ENCODE results near the gene FBXO38. TPM values are rescaled to one million over a fixed set of nuclear protein-coding genes. Genes with fewer than 3 reads are reported as not detected.
A peak's percentile ranks its signal among the peaks of the same experiment; 100 is the strongest.

Gene FBXO38
- total and polyA plus RNA-seq, 3 experiments from 2014 or later, result 22.4 to 42.4 (median 36.7) TPM

DNA sequence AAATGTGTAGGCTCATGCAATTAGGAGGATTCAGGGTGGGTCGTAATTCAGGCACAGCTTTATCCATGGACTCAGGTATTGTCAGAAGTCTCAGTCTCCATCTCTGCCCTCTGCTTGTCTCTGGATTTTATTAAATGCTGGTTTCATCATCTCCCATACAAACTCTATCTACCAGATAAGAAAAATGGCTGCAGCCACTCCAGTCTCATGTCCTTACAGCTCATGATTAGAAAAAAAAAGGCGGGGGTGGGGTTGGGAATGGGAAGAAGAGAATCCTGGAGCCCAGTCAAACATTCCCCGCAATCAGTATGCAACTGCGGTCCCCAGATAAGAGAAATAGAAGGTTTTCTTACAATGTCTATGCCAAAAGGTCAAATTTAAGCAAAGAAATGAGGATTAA lies 7.6 kb upstream of the FBXO38 start:
- H3K9me3 ChIP-seq (ENCODE audit: low read length), result no peaks in the 10 kb centered on the region
- H3K4me3 ChIP-seq (ENCODE audit: low read length), result no peak overlapping the region
- no peaks in the 10 kb centered on the region for H3K27me3 ChIP-seq (ENCODE audit: insufficient read depth, low read length, poor library complexity, severe bottlenecking)
- no peak for DNase-seq
- Mint-ChIP-seq H3K4me1 (peaks cover 0 to 8% (median 0%) of the 10 kb centered on the region in 3 donors), H3K36me3 (peaks cover 3 to 22% (median 9%) of the 10 kb centered on the region in 3 donors), H3K27ac (no peak overlapping the region), H3K4me3 (no peak overlapping the region), H3K27me3 (no peaks in the 10 kb centered on the region), H3K9me3 (peaks cover 0 to 2% (median 0%) of the 10 kb centered on the region in 5 donors)
- POLR2A ChIA-PET, result no interaction called here
- no peaks in the 10 kb centered on the region for H3K36me3 ChIP-seq (ENCODE audit: insufficient read depth, low read length)
- H3K27ac ChIP-seq (ENCODE audit: low read depth, low read length), result no peak overlapping the region
- no peaks in the 10 kb centered on the region for H3K4me1 ChIP-seq (ENCODE audit: insufficient read depth, low read length)
- CTCF ChIA-PET, result interaction anchor here (1.5 kb wide), 1 partner anchor 62 kb away, joined by 5 read pairs; no protein-coding TSS in a partner anchor

DNA sequence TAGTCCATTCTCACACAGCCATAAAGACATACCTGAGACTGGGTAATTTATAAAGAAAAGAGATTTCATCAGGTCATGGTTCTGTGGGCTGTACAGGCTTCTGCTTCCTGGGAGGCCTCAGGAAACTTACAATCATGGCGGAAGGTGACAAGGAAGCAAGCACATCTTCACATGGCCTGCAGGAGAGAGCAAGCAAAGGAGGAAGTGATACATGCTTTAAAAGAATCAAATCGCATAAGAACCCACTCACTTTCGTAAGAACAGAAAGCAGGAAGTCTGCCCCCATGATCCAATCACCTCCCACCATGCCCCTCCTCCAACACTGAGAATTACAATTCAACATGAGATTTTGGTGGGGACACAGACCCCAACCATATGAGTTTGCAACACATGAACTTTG lies 5.1 kb upstream of the FBXO38 start:
- H3K27ac ChIP-seq (ENCODE audit: low read depth, low read length), result no peak overlapping the region
- no peak overlapping the region for H3K4me3 ChIP-seq (ENCODE audit: low read length)
- ChIA-PET CTCF (no interaction called here), POLR2A (no interaction called here)
- peaks cover 7% of the 10 kb centered on the region for H3K4me1 ChIP-seq (ENCODE audit: insufficient read depth, low read length)
- Mint-ChIP-seq H3K9me3 (peaks cover 0 to 2% (median 0%) of the 10 kb centered on the region in 5 donors), H3K4me3 (no peak overlapping the region), H3K36me3 (peaks cover 6 to 16% (median 8%) of the 10 kb centered on the region in 3 donors), H3K4me1 (peaks cover 7 to 19% (median 12%) of the 10 kb centered on the region in 3 donors), H3K27me3 (no peaks in the 10 kb centered on the region), H3K27ac (no peak overlapping the region)
- no peak for DNase-seq
- no peaks in the 10 kb centered on the region for H3K36me3 ChIP-seq (ENCODE audit: insufficient read depth, low read length)
- H3K9me3 ChIP-seq (ENCODE audit: low read length), result no peaks in the 10 kb centered on the region
- no peaks in the 10 kb centered on the region for H3K27me3 ChIP-seq (ENCODE audit: insufficient read depth, low read length, poor library complexity, severe bottlenecking)

DNA sequence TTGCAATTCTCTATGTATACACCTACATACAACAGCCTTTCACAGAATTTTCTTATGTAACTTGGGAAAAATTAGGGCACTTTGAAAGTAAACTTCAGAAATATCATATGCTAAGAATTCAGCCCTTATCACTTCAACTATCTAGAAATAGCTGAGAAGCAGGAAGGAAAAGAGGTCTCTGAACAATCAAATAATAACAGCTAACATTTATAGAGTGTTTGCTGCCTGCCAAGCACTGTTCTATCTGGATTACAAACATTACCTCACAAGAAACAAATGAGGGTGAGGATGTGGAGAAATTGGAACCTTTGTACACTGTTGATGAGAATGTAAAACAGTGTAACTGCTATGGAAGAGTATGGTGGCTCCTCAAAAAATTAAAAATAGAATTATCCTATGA lies 4.4 kb upstream of the FBXO38 start:
- no peaks in the 10 kb centered on the region for H3K36me3 ChIP-seq (ENCODE audit: insufficient read depth, low read length)
- Mint-ChIP-seq H3K36me3 (peaks cover 8 to 16% (median 13%) of the 10 kb centered on the region in 3 donors), H3K27ac (no peak overlapping the region), H3K9me3 (peaks cover 0 to 2% (median 0%) of the 10 kb centered on the region in 5 donors), H3K4me1 (peaks cover 13 to 26% (median 18%) of the 10 kb centered on the region in 3 donors), H3K27me3 (no peaks in the 10 kb centered on the region), H3K4me3 (no peak overlapping the region)
- H3K27me3 ChIP-seq (ENCODE audit: insufficient read depth, low read length, poor library complexity, severe bottlenecking), result no peaks in the 10 kb centered on the region
- no peak overlapping the region for H3K4me3 ChIP-seq (ENCODE audit: low read length)
- no peak for DNase-seq
- H3K27ac ChIP-seq (ENCODE audit: low read depth, low read length), result no peak overlapping the region
- CTCF ChIA-PET, result no interaction called here
- POLR2A ChIA-PET, result no interaction called here
- H3K4me1 ChIP-seq (ENCODE audit: insufficient read depth, low read length), result peaks cover 9% of the 10 kb centered on the region
- H3K9me3 ChIP-seq (ENCODE audit: low read length), result no peaks in the 10 kb centered on the region

DNA sequence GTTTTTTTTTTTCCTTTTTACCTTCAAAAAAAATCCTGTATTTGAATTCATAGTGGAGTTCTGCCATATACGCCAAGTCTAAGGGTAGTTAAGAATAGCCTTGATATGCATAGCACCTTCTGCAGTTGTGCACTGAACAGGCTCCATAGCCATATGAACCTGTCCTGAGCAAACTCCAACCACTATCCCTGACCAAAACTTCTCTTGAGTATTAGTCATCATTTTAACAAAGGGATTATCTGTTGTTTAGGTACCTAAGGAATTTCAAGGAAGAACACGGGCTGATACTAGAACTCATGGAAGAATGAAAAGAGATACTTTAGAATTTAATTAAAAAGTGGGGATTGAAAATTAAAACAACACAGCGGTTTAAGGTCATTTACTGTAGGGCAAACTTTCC lies 1.9 kb upstream of the FBXO38 start:
- H3K27ac Mint-ChIP-seq, result peak overlapping the region in 1 of 8 donors; percentile 44
- Histone ChIP-seq H3K4me1 (ENCODE audit: insufficient read depth, low read length) (peaks cover 32% of the 10 kb centered on the region), H3K4me3 (ENCODE audit: low read length) (no peak overlapping the region), H3K36me3 (ENCODE audit: insufficient read depth, low read length) (no peaks in the 10 kb centered on the region), H3K9me3 (ENCODE audit: low read length) (no peaks in the 10 kb centered on the region), H3K27me3 (ENCODE audit: insufficient read depth, low read length, poor library complexity, severe bottlenecking) (no peaks in the 10 kb centered on the region), H3K27ac (ENCODE audit: low read depth, low read length) (no peak overlapping the region)
- H3K36me3 Mint-ChIP-seq, result peaks cover 11 to 22% (median 16%) of the 10 kb centered on the region in 3 donors
- peaks cover 0 to 2% (median 0%) of the 10 kb centered on the region in 5 donors for H3K9me3 Mint-ChIP-seq
- H3K27me3 Mint-ChIP-seq, result peaks cover 0 to 1% of the 10 kb centered on the region in 2 donors
- ChIA-PET CTCF (interaction anchor here (1.0 kb wide), 1 partner anchor 8 kb away, joined by 3 read pairs; no protein-coding TSS in a partner anchor), POLR2A (no interaction called here)
- DNase-seq, result no peak
- H3K4me1 Mint-ChIP-seq, result peaks cover 36 to 51% (median 43%) of the 10 kb centered on the region in 3 donors
- H3K4me3 Mint-ChIP-seq, result peak overlapping the region in 2 of 7 donors; percentile 8 to 34

DNA sequence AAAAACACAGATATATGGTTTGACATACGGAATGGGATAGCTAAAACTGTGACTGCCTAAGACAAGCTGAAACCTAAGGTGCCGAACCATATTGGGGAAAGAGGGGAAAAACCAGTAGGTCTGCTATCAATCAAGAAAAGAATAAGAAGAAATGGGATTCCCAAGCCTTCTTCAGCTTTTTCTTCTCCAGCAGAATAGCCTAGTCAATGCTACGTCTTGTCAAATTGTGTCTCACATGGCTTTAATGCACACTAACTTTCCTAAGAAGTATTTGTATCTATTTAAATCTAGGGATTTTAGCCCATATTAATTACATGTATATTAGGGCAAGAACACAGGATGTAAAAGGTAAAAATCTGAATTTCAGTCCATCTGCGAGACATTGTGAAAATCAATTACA lies 797 bp upstream of the FBXO38 start:
- DNase-seq, result peak in 1 of 5 donors; percentile 8
- Histone ChIP-seq H3K27ac (ENCODE audit: low read depth, low read length) (peak overlapping the region; percentile 98), H3K4me3 (ENCODE audit: low read length) (peak overlapping the region; percentile 90), H3K4me1 (ENCODE audit: insufficient read depth, low read length) (peaks cover 38% of the 10 kb centered on the region), H3K9me3 (ENCODE audit: low read length) (no peaks in the 10 kb centered on the region), H3K36me3 (ENCODE audit: insufficient read depth, low read length) (no peaks in the 10 kb centered on the region), H3K27me3 (ENCODE audit: insufficient read depth, low read length, poor library complexity, severe bottlenecking) (no peaks in the 10 kb centered on the region)
- Mint-ChIP-seq H3K4me3 (peak overlapping the region; percentile 86 to 98 (median 91)), H3K4me1 (peaks cover 45 to 62% (median 51%) of the 10 kb centered on the region in 3 donors), H3K27ac (peak overlapping the region; percentile 4 to 100 (median 97)), H3K9me3 (peaks cover 0 to 2% (median 0%) of the 10 kb centered on the region in 5 donors), H3K27me3 (peaks cover 0 to 1% of the 10 kb centered on the region in 2 donors), H3K36me3 (peaks cover 10 to 30% (median 16%) of the 10 kb centered on the region in 3 donors)
- ChIA-PET CTCF (interaction anchor here (1.0 kb wide), 1 partner anchor 9 kb away, joined by 3 read pairs; no protein-coding TSS in a partner anchor), POLR2A (no interaction called here)

DNA sequence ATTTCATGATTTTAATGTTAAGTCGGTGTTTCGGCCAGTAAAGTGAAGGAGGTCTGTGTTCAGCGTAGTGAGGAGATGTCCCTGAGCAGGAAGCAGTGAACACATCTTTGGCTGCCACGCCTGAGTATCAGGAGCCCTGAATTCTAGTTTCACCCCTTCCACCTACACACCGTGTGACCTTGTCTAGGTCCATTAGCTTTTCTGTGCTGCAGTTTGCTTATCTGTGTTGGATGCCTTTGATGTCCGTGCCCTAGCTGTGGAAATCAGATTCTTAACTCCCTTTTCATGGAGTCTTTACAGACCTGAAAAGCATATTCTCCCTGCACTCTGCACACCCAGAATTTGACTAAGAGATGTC lies 601 bp downstream of the FBXO38 start:
- Mint-ChIP-seq H3K27ac (peak overlapping the region; percentile 87 to 100 (median 98)), H3K4me1 (peaks cover 53 to 70% (median 65%) of the 10 kb centered on the region in 3 donors), H3K27me3 (peaks cover 0 to 1% of the 10 kb centered on the region in 2 donors), H3K36me3 (peaks cover 5 to 37% (median 14%) of the 10 kb centered on the region in 3 donors), H3K9me3 (no peaks in the 10 kb centered on the region), H3K4me3 (peak overlapping the region; percentile 86 to 98 (median 91))
- H3K4me1 ChIP-seq (ENCODE audit: insufficient read depth, low read length), result peaks cover 44% of the 10 kb centered on the region
- DNase-seq, result no peak
- ChIA-PET POLR2A (no interaction called here), CTCF (no interaction called here)
- H3K9me3 ChIP-seq (ENCODE audit: low read length), result no peaks in the 10 kb centered on the region
- H3K27ac ChIP-seq (ENCODE audit: low read depth, low read length), result peak overlapping the region; percentile 98
- no peaks in the 10 kb centered on the region for H3K27me3 ChIP-seq (ENCODE audit: insufficient read depth, low read length, poor library complexity, severe bottlenecking)
- no peaks in the 10 kb centered on the region for H3K36me3 ChIP-seq (ENCODE audit: insufficient read depth, low read length)
- peak overlapping the region; percentile 90 for H3K4me3 ChIP-seq (ENCODE audit: low read length)

DNA sequence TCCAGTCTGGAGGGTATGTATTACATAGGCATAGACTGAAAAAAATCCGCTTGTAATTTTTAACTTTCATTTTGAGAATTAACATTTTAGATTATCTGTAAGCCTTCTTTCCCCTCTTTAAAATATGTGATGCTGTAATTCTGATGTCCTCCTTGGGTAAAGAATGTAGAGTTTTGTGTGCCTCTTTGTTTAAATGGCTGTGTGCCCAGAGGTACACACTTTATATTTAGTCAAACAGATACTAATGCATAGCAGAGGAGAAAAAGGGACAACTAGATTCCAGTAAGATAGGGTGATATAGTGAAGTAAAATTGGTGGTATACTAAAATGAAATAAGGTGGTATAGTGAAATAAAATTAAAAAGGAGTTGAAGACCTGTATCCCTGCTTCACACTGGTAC lies 1.3 kb downstream of the FBXO38 start:
- Mint-ChIP-seq H3K4me3 (peak overlapping the region; percentile 86 to 98 (median 91)), H3K27me3 (peaks cover 0 to 1% of the 10 kb centered on the region in 2 donors), H3K27ac (peak overlapping the region; percentile 52 to 100 (median 95)), H3K9me3 (no peaks in the 10 kb centered on the region), H3K4me1 (peaks cover 55 to 72% (median 65%) of the 10 kb centered on the region in 3 donors), H3K36me3 (peaks cover 0 to 41% (median 14%) of the 10 kb centered on the region in 3 donors)
- ChIA-PET CTCF (no interaction called here), POLR2A (no interaction called here)
- Histone ChIP-seq H3K4me1 (ENCODE audit: insufficient read depth, low read length) (peaks cover 44% of the 10 kb centered on the region), H3K4me3 (ENCODE audit: low read length) (peak overlapping the region; percentile 90), H3K36me3 (ENCODE audit: insufficient read depth, low read length) (no peaks in the 10 kb centered on the region), H3K27ac (ENCODE audit: low read depth, low read length) (peak overlapping the region; percentile 98), H3K9me3 (ENCODE audit: low read length) (no peaks in the 10 kb centered on the region), H3K27me3 (ENCODE audit: insufficient read depth, low read length, poor library complexity, severe bottlenecking) (no peaks in the 10 kb centered on the region)
- DNase-seq, result no peak

DNA sequence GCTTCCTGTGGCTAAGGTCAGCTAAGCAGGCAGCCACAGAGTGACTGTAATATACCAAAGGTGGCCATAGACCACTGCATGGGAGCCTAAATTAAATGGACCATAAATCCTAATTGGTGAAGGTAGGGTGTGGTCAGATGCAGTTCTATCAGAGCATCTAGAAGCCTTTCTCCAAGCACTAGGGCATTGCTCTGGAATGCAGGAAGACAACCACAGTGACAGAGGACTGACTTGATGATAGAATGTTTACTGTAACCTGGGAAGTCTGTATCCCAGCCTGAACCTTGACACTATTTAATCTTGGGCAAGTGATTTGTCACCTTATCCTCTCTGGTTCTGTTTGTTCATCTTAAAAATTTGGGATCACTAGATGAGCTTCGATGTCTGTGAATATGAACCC lies 2.3 kb downstream of the FBXO38 start:
- Histone ChIP-seq H3K4me3 (ENCODE audit: low read length) (no peak overlapping the region), H3K9me3 (ENCODE audit: low read length) (no peaks in the 10 kb centered on the region), H3K27ac (ENCODE audit: low read depth, low read length) (no peak overlapping the region), H3K27me3 (ENCODE audit: insufficient read depth, low read length, poor library complexity, severe bottlenecking) (no peaks in the 10 kb centered on the region), H3K4me1 (ENCODE audit: insufficient read depth, low read length) (peaks cover 53% of the 10 kb centered on the region), H3K36me3 (ENCODE audit: insufficient read depth, low read length) (no peaks in the 10 kb centered on the region)
- DNase-seq, result no peak
- ChIA-PET POLR2A (no interaction called here), CTCF (no interaction called here)
- H3K27ac Mint-ChIP-seq, result peak overlapping the region; percentile 16 to 100 (median 95)
- peak overlapping the region in 4 of 7 donors; percentile 86 to 91 (median 90) for H3K4me3 Mint-ChIP-seq
- H3K4me1 Mint-ChIP-seq, result peaks cover 62 to 82% (median 74%) of the 10 kb centered on the region in 3 donors
- no peaks in the 10 kb centered on the region for H3K9me3 Mint-ChIP-seq
- H3K27me3 Mint-ChIP-seq, result peaks cover 0 to 1% of the 10 kb centered on the region in 2 donors
- H3K36me3 Mint-ChIP-seq, result peaks cover 0 to 48% (median 14%) of the 10 kb centered on the region in 3 donors

Measured in CD8-positive, alpha-beta memory T cell (primary cell).